Upper lobe of left lung (tissue), 4 donors: ENCODE data around the gene SHQ1.

Source experiments
- EP300 ChIP-seq, 4 donors: sonication (generic); formaldehyde crosslinking; IDR thresholded peaks; one replicate each; pipeline ENCODE4 v1.5.1; 2017; ENCODE audit warnings: antibody characterized with exemption in 4 of 4, control low read depth in 2 of 4
- POLR2A ChIP-seq, 4 donors: fragments of 450-650 bp; IDR thresholded peaks; one replicate each; pipeline ENCODE4 v1.5.1; 2016 to 2017; ENCODE audit warnings: antibody characterized with exemption in 4 of 4, mild to moderate bottlenecking in 2 of 4
- POLR2AphosphoS5 ChIP-seq, 2 donors: sonication (generic); formaldehyde crosslinking; IDR thresholded peaks; one replicate each; pipeline ENCODE4 v1.5.1; 2017; ENCODE audit warnings: antibody characterized with exemption in 2 of 2
- TF ChIP-seq, protein P1 (sequence below), 6 experiments: fragments of 450-650 bp in 4 of 6; fragments of 200-600 bp in 2 of 6; sonication (generic) in 2 of 6; IDR thresholded peaks; one replicate each; pipeline ENCODE4 v1.5.1; 2016 to 2019; ENCODE audit warnings: antibody characterized with exemption in 6 of 6

DNA sequence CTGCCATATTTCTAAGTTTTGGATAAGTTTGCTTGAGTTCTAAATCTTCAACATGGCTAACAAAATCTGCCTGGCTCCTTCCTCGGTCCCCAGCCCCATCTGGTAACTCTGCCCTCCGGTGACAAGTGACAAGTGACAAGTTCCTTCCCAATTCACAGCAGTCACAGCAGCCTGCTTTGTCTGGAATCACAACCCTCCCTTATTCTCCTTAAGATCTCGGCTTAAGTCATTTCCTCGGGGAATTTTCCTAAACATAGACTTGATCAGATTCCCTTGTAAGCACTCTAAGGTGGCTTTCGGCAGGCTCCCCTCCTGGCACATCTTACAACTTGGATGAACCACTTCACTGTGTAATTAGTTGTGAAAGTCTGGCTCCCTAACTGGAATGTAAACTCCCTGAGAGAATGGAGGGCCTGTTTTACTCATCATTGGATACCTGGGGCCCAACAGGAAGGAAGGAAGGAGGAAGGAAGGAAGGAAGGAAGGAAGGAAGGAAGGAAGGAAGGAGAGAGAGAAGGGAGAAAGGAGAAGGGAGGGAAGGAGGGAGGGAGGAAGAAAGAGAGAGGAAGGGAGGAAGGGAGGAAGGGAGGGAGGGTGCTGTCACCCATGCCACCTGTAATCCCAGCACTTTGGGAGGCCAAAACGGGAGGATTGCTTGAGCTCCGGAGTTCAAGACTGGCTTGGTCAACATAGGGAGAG, 126.4 kb downstream of the SHQ1 start:
- TF ChIP-seq, protein P1, sequence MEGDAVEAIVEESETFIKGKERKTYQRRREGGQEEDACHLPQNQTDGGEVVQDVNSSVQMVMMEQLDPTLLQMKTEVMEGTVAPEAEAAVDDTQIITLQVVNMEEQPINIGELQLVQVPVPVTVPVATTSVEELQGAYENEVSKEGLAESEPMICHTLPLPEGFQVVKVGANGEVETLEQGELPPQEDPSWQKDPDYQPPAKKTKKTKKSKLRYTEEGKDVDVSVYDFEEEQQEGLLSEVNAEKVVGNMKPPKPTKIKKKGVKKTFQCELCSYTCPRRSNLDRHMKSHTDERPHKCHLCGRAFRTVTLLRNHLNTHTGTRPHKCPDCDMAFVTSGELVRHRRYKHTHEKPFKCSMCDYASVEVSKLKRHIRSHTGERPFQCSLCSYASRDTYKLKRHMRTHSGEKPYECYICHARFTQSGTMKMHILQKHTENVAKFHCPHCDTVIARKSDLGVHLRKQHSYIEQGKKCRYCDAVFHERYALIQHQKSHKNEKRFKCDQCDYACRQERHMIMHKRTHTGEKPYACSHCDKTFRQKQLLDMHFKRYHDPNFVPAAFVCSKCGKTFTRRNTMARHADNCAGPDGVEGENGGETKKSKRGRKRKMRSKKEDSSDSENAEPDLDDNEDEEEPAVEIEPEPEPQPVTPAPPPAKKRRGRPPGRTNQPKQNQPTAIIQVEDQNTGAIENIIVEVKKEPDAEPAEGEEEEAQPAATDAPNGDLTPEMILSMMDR (IDR thresholded peaks at IDR 0.05): no peak
- no peak for TF ChIP-seq POLR2AphosphoS5 (IDR thresholded peaks at IDR 0.05)
- no peak for TF ChIP-seq POLR2A (IDR thresholded peaks at IDR 0.05)
- TF ChIP-seq EP300 (IDR thresholded peaks at IDR 0.05): no peak
